ENCODE measurements around the gene BCAS1.

BCAS1 gene

DNA sequence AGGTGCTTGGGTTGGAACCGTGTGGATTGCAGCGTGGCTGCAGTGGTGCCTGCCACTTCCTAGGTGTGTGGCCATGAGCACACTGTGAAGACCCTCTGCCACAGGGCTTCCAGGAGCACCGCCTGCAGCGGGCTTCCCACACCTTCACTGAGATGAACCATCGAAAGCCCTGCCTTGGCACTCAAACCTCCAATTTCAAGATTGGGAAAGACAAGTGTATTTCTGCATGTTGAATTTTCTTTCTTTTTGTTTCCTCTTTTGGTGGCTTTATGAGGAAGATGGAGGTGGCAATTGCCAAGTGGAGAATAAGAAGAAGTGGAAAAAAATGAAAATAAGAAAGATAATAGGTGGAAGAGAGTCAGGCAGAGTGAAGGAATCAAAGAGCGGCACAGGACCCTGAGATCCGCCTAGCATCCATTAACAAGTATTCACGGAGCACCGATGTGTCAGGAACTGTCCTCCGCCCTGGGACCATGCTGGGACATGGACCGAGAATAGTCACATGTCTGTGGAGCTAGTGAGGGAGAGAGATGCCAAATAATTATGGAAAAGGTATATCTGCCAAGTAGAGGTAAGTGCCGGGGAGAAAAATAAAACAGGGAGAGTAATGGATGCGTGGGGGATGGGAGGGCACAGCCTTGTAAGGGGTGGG is 159.9 kb downstream of the BCAS1 start:
- no peak for DNase-seq (ENCODE audit: low read depth in 2 of 3, low spot score in 2 of 3)

- DNase-seq (ENCODE audit: low read depth in 2 of 3, low spot score in 2 of 3) = no peak
These were observed 162.2 kb downstream of the BCAS1 start for GRCh38 chr20:53907968-53908751.

- no peak for DNase-seq (ENCODE audit: low read depth in 2 of 3, low spot score in 2 of 3)
These were observed 164.6 kb downstream of the BCAS1 start for GRCh38 chr20:53905820-53906191.

- DNase-seq (ENCODE audit: low read depth in 2 of 3, low spot score in 2 of 3) = no peak
These were observed 165.2 kb downstream of the BCAS1 start for GRCh38 chr20:53905019-53905819.

GRCh38 chr20:53904261-53904660 is 166.1 kb downstream of the BCAS1 start:
- DNase-seq (ENCODE audit: low read depth in 2 of 3, low spot score in 2 of 3) = no peak

DNA sequence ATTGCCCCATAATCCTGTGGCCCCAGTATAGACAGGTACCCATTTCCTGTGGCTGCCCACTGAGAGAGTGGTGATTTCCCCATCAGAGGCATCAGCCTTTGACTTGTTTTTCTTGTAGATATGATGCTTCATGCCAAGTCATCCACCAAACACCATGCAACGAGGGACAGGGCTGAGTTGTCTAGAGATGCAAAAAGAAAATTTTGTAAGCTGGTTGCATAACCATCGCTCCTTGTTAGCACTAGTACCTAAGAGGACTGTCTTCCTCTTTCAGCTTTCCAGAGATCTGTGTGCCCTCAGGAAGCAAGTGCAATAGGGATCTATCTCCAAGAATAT is 166.8 kb downstream of the BCAS1 start:
- no peak for DNase-seq (ENCODE audit: low read depth in 2 of 3, low spot score in 2 of 3)

GRCh38 chr20:53902968-53903651 is 167.3 kb downstream of the BCAS1 start:
- DNase-seq (ENCODE audit: low read depth in 2 of 3, low spot score in 2 of 3) = no peak

GRCh38 chr20:53901497-53902096 is 168.8 kb downstream of the BCAS1 start:
- no peak for DNase-seq (ENCODE audit: low read depth in 2 of 3, low spot score in 2 of 3)

GRCh38 chr20:53901064-53901463 is 169.3 kb downstream of the BCAS1 start:
- no peak for DNase-seq (ENCODE audit: low read depth in 2 of 3, low spot score in 2 of 3)

GRCh38 chr20:53900380-53900999 is 169.9 kb downstream of the BCAS1 start:
- DNase-seq (ENCODE audit: low read depth in 2 of 3, low spot score in 2 of 3) = no peak

- DNase-seq (ENCODE audit: low read depth in 2 of 3, low spot score in 2 of 3) = peak in 2 of 3 experiments; percentile 47 to 57
These were observed 170.8 kb downstream of the BCAS1 start for GRCh38 chr20:53899351-53900167.

DNA sequence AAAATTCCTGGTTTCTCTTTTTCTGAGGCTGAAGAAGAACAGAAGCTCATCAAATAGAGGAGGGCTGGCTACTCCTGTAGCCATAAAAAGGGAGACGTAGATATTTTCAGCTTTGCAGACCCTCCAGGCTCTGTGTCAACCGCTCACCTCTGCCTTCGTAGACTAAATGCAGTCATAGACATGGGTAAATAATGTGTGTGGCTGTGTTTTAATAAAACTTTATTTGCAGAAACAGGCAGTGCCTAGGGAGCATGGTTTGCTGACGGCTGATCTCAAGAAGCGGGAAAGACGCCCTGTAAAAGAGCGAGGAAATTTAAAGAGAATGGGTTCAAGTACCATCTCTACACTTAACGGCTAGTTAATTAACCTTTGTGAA is 171.8 kb downstream of the BCAS1 start:
- DNase-seq (ENCODE audit: low read depth in 2 of 3, low spot score in 2 of 3) = no peak

GRCh38 chr20:53897884-53898555 is 172.4 kb downstream of the BCAS1 start:
- DNase-seq (ENCODE audit: low read depth in 2 of 3, low spot score in 2 of 3) = no peak

DNA sequence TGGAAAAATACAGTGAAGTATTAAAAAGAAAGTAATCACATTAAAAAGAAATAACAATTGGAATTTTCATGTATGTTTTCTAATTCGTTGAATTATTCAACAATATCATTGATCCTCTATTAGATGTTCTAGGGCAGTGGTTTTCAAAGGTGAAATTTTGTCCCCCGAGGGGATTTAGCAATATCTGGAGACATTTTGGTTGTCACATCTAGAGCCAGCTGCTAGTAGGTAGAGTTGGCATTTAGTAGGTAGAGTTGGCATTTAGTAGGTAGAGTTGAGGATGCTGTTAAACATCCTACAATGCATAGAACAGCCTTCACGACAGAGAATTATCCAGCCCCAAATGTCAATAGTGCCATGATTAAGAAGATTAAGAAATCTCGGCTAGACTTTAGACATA is 173.7 kb downstream of the BCAS1 start:
- DNase-seq (ENCODE audit: low read depth in 2 of 3, low spot score in 2 of 3) = no peak

DNA sequence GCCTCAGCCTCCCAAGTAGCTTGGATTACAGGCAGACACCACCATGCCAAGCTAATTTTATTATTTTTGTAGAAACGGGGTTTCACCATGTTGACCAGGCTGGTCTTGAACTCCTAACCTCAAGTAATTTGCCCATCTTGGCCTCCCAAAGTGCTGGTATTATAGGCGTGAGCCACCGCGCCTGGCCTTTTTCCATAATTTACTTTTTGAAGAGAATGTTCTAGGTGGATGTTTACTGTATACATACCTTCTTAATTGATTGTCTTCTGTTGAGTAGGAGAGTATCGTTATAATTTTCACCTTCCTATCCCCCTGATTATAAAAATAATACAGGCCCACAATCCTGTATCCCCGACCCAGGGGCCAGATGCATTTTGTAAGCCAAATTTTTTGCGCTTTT is 174.4 kb downstream of the BCAS1 start:
- no peak for DNase-seq (ENCODE audit: low read depth in 2 of 3, low spot score in 2 of 3)

DNA sequence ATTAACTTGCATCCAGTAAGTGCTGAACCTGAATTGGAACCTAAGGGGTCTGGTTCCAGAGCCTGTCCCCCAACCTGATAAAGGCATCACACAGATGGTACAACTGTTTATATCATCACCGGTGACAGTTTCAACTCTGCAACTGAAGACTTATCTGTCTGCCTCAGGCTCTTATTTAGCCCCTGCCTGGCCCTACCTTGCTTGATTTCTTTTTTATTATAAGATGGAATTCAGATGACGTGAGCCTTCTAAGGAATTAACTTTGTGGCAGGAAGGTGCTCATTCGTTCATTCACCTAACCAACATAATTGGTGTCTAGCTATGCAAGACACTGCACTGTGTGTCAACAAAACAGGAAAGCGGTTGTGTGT is 175.0 kb downstream of the BCAS1 start:
- no peak for DNase-seq (ENCODE audit: low read depth in 2 of 3, low spot score in 2 of 3)

DNA sequence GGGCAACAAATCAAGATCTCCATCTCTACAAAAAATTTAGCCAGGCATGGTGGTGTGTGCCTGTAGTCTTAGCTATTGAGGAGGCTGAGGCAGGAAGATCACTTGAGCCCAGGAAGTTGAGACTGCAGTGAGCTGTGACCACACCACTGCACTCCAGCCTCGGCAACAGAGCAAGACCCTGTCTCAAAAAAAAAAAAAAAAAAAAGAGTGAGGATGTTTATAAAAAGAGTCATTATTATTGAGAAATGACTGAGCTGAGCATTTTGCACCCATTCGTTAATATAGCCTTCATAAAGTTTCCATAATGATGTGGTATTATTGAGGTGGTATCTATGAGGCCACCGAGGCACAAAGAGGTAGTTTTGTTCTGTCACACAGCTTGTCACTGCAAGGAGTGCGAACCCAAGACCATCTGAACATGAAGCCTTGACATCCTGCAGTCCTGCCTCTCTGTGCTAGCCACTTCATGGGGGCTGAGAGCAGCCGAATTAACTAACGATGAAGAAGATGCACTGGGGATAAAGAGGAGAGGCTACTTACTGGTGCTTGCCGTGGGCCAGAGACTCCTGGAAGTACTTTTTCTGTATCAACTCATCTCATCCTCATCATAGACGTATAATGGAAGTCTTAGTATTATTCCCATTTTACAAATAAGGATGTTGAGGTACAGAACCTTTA is 175.5 kb downstream of the BCAS1 start:
- DNase-seq (ENCODE audit: low read depth in 2 of 3, low spot score in 2 of 3) = no peak
